Hepatocyte (in vitro differentiated cells): Measurements from ENCODE around the gene ELK4.

ENCODE experiments used
- EZH2 ChIP-seq: fragments of 200-600 bp; sonication (generic); IDR thresholded peaks from 2 replicates; pipeline ENCODE4 v1.6.1; 2016; ENCODE audit warnings: antibody characterized with exemption, mild to moderate bottlenecking, borderline replicate concordance
- EZH2phosphoT487 ChIP-seq: fragments of 200-600 bp; sonication (generic); IDR thresholded peaks from one replicate; pipeline ENCODE4 v1.6.1; 2018; ENCODE audit warnings: antibody characterized with exemption, mild to moderate bottlenecking, low read depth, moderate library complexity; ENCODE audit not compliant: unreplicated experiment, severe bottlenecking
- TF ChIP-seq, protein P1 (sequence below): fragments of 200-600 bp; sonication (generic); IDR thresholded peaks from 2 replicates; pipeline ENCODE4 v1.5.1; 2016; ENCODE audit warnings: antibody characterized with exemption, mild to moderate bottlenecking; ENCODE audit not compliant: poor library complexity

GRCh38 chr1:205567716-205568115, 64.1 kb downstream of the ELK4 start:
- TF ChIP-seq, protein P1, sequence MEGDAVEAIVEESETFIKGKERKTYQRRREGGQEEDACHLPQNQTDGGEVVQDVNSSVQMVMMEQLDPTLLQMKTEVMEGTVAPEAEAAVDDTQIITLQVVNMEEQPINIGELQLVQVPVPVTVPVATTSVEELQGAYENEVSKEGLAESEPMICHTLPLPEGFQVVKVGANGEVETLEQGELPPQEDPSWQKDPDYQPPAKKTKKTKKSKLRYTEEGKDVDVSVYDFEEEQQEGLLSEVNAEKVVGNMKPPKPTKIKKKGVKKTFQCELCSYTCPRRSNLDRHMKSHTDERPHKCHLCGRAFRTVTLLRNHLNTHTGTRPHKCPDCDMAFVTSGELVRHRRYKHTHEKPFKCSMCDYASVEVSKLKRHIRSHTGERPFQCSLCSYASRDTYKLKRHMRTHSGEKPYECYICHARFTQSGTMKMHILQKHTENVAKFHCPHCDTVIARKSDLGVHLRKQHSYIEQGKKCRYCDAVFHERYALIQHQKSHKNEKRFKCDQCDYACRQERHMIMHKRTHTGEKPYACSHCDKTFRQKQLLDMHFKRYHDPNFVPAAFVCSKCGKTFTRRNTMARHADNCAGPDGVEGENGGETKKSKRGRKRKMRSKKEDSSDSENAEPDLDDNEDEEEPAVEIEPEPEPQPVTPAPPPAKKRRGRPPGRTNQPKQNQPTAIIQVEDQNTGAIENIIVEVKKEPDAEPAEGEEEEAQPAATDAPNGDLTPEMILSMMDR, result no peak
- no peak for TF ChIP-seq EZH2
- no peak for TF ChIP-seq EZH2phosphoT487
